Sigmoid colon (tissue), 7 donors: ENCODE results near the gene HELZ. TPM values are rescaled to one million over a fixed set of nuclear protein-coding genes. Genes with fewer than 3 reads are reported as not detected.
"Not testable (repeated sequence)": the region's sequence is repeated elsewhere in the genome, so short reads cannot be mapped to it uniquely, and the experiment has no call there.

Experiments used
- DNase-seq: peaks from one replicate; pipeline ENCODE4 v3.0.0-alpha.2; 2019
- H3K27ac ChIP-seq, 4 donors: fragments of 200-600 bp; sonication (generic); one replicate each; pipeline ENCODE4 v1.5.1; 2016 to 2019; ENCODE audit warnings: mild to moderate bottlenecking in 1 of 4
- H3K27me3 ChIP-seq, 3 donors: fragments of 200-600 bp; sonication (generic); one replicate each; pipeline ENCODE4 v1.5.1; 2019; ENCODE audit warnings: mild to moderate bottlenecking in 1 of 3
- H3K36me3 ChIP-seq, 4 donors: fragments of 200-600 bp; sonication (generic); one replicate each; pipeline ENCODE4 v1.5.1; 2016 to 2019
- H3K4me1 ChIP-seq, 4 donors: fragments of 200-600 bp; sonication (generic); one replicate each; pipeline ENCODE4 v1.5.1; 2017 to 2019
- H3K4me3 ChIP-seq, 4 donors: fragments of 200-600 bp; sonication (generic); one replicate each; pipeline ENCODE4 v1.5.1; 2017 to 2019; ENCODE audit warnings: mild to moderate bottlenecking in 2 of 4, moderate library complexity in 1 of 4
- H3K9me3 ChIP-seq, 4 donors: fragments of 200-600 bp in 3 of 4; sonication (generic) in 3 of 4; one replicate each; pipeline versions ENCODE4 v1.5.1 to v1.6.1; 2013 to 2019
- EP300 ChIP-seq, 4 donors: sonication (generic); formaldehyde crosslinking; IDR thresholded peaks; one replicate each; pipeline ENCODE4 v1.6.1; 2017; ENCODE audit warnings: antibody characterized with exemption in 4 of 4
- POLR2A ChIP-seq, 2 donors: fragments of 450-650 bp; IDR thresholded peaks; one replicate each; pipeline ENCODE4 v1.6.1; 2016; ENCODE audit warnings: antibody characterized with exemption in 2 of 2, mild to moderate bottlenecking in 2 of 2, moderate library complexity in 2 of 2
- POLR2AphosphoS5 ChIP-seq, 4 donors: sonication (generic); formaldehyde crosslinking; IDR thresholded peaks; one replicate each; pipeline ENCODE4 v1.6.1; 2017; ENCODE audit warnings: antibody characterized with exemption in 4 of 4
- WGBS, 2 donors: extraction: QIAGEN DNeasy Blood & Tissue Kit; methylation state at CpG; one replicate each; pipeline ENCODE4 v1.1.7; 2013; 5-methylcytosine and 5-hydroxymethylcytosine counted together
- intact Hi-C: fragments of 100-400 bp; cut with DNase I; formaldehyde crosslinking; loops from one replicate; pipeline ENCODE4 v1.15.1; 2023
- polyA plus RNA-seq, 3 donors: library from polyadenylated mRNA; stranded (reverse); fragments of 200-250 nt; gene quantifications; one replicate each; pipeline ENCODE4 v1.2.3, GENCODE V29; 2013
- total RNA-seq, 4 donors: library from RNA; depleted of rRNA; stranded (reverse); fragments of >200 nt; gene quantifications; one replicate each; pipeline ENCODE4 v1.1.0, GENCODE V29; 2016
- TF ChIP-seq, protein P1 (sequence below), 4 experiments: fragments of 450-650 bp in 3 of 4; fragments of 200-600 bp in 1 of 4; IDR thresholded peaks; one replicate each; pipeline ENCODE4 v1.5.1; 2016 to 2019; ENCODE audit warnings: antibody characterized with exemption in 4 of 4, mild to moderate bottlenecking in 3 of 4, moderate library complexity in 2 of 4
- donor health status: healthy with polysubstance abuse.
- donor health status: Bipolar disorder and iron deficiency.
- donor health status: healthy.

HELZ gene
- total and polyA plus RNA-seq, 7 donors = 2.4 to 61.5 (median 31.7) TPM

DNA sequence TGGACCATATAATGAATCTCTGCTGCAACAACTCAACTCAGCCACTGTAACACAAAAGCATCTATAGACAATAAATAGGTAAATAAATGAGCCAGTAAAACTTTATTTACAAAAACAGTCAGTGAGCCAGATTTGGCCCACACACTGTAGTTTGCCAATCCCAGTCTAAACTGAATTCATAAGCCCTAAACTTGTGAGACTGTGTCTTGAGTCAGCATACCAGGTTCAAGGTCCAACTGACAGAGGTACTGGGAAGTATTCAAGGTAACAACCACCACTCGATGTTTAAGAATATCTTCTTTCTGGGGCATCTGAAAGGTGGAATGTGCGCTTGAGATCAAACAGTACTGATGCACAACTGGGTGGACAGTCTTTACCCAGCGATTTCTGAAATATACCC is 94.2 kb downstream of the HELZ start:
- Histone ChIP-seq H3K4me1 (no peaks in the 10 kb centered on the region), H3K27ac (no peak overlapping the region), H3K27me3 (no peaks in the 10 kb centered on the region), H3K9me3 (no peaks in the 10 kb centered on the region), H3K36me3 (peaks cover 0 to 55% (median 25%) of the 10 kb centered on the region in 4 donors), H3K4me3 (no peak overlapping the region)
- intact Hi-C loops = no loop called here
- TF ChIP-seq POLR2AphosphoS5 (IDR thresholded peaks at IDR 0.05) = no peak
- no peak for TF ChIP-seq POLR2A (IDR thresholded peaks at IDR 0.05)
- TF ChIP-seq, protein P1, sequence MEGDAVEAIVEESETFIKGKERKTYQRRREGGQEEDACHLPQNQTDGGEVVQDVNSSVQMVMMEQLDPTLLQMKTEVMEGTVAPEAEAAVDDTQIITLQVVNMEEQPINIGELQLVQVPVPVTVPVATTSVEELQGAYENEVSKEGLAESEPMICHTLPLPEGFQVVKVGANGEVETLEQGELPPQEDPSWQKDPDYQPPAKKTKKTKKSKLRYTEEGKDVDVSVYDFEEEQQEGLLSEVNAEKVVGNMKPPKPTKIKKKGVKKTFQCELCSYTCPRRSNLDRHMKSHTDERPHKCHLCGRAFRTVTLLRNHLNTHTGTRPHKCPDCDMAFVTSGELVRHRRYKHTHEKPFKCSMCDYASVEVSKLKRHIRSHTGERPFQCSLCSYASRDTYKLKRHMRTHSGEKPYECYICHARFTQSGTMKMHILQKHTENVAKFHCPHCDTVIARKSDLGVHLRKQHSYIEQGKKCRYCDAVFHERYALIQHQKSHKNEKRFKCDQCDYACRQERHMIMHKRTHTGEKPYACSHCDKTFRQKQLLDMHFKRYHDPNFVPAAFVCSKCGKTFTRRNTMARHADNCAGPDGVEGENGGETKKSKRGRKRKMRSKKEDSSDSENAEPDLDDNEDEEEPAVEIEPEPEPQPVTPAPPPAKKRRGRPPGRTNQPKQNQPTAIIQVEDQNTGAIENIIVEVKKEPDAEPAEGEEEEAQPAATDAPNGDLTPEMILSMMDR (IDR thresholded peaks at IDR 0.05) = no peak
- no peak for TF ChIP-seq EP300 (IDR thresholded peaks at IDR 0.05)
- DNase-seq = no peak
- WGBS, 2 donors = 59 to 91% methylated on average over 3 of the region's 3 CpGs

DNA sequence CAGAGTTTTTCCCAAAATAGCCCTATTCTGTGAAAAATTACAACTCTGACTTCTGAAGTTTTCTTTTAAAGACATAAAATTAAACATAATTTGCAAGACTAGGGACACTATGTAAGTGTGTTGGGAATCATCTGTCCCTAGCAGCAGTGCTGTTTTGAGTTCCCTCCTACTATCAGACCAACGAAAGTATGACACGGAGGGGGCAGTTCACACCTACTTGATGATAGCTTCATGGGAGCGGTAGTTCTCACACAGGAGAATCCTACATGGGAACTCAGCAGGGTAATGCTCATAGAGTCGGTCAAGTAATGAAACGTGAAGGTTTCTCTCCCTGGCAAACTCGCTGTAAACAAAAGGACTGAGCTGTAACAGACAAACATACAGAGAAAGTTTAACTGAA is 96.6 kb downstream of the HELZ start:
- peaks cover 0 to 79% (median 29%) of the 10 kb centered on the region in 4 donors for H3K36me3 ChIP-seq
- no peak for DNase-seq
- 89 to 93% methylated on average over 6 of the region's 6 CpGs for WGBS, 2 donors
- intact Hi-C loops = no loop called here
- TF ChIP-seq EP300 (IDR thresholded peaks at IDR 0.05) (no peak), POLR2A (IDR thresholded peaks at IDR 0.05) (no peak), POLR2AphosphoS5 (IDR thresholded peaks at IDR 0.05) (no peak)
- TF ChIP-seq, protein P1 (IDR thresholded peaks at IDR 0.05) = no peak
- no peak overlapping the region for H3K27ac ChIP-seq
- H3K9me3 ChIP-seq = no peaks in the 10 kb centered on the region
- H3K4me1 ChIP-seq = no peaks in the 10 kb centered on the region
- no peak overlapping the region for H3K4me3 ChIP-seq
- H3K27me3 ChIP-seq = no peaks in the 10 kb centered on the region

DNA sequence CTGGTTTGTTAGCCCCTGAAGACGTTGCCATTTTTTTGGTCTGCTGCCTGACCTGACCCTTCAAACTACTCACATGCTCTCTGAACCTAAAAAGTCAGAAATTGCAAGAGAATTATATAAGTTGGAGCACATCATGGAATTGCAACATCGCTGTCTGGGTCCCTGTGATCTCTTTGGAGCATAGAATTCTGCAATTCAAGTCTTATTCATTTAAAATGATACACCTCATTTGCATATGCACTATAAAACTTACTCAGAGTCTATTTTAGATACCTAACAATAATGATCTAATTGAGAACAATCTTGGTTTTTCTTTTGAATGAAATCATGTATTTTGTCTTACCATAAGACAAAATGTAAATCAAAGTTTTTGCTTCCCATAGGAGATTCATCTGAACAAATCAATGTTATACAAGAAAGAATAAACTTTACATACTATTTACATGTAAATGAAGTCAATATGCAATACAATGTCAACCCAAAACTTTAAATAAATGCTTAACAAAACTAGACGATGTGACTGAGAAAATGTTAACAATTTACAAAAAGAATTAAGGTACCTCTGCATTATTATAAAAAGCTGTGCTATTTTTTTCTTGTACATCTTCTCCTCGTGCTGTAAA is 99.7 kb downstream of the HELZ start:
- peaks cover 0 to 88% (median 26%) of the 10 kb centered on the region in 4 donors for H3K36me3 ChIP-seq
- no peaks in the 10 kb centered on the region for H3K9me3 ChIP-seq
- no peaks in the 10 kb centered on the region for H3K4me1 ChIP-seq
- no peak overlapping the region for H3K27ac ChIP-seq
- 89 to 90% methylated on average over 4 of the region's 4 CpGs for WGBS, 2 donors
- intact Hi-C loops = no loop called here
- no peak for TF ChIP-seq EP300 (IDR thresholded peaks at IDR 0.05)
- H3K27me3 ChIP-seq = no peaks in the 10 kb centered on the region
- H3K4me3 ChIP-seq = no peak overlapping the region
- DNase-seq = no peak

DNA sequence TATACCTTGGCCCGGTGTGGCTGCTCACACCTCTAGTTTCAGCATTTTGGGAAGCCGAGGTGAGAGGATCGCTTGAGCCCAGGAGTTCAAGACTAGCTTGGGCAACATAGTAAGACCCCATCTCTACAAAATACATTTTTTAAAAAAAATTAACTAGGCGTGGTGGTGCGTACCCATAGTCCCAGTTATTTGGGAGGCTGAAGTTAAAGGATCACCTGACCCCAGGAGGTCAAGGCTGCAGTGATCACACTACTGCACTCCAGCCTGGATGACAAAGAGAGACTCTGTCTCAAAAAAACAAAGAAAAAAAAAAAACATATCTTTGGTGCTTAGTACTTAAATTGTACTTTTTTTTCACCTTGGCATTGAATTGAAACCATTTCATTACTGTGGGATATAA is 101.7 kb downstream of the HELZ start:
- TF ChIP-seq POLR2AphosphoS5 (IDR thresholded peaks at IDR 0.05) (no peak), EP300 (IDR thresholded peaks at IDR 0.05) (no peak), POLR2A (IDR thresholded peaks at IDR 0.05) (no peak)
- TF ChIP-seq, protein P1 (IDR thresholded peaks at IDR 0.05) = no peak
- peaks cover 0 to 81% (median 24%) of the 10 kb centered on the region in 4 donors for H3K36me3 ChIP-seq
- no peaks in the 10 kb centered on the region for H3K9me3 ChIP-seq
- DNase-seq = no peak
- no peaks in the 10 kb centered on the region for H3K27me3 ChIP-seq
- intact Hi-C loops = no loop called here
- 97 to 98% methylated on average over 5 of the region's 5 CpGs for WGBS, 2 donors
- H3K4me1 ChIP-seq = no peaks in the 10 kb centered on the region
- H3K4me3 ChIP-seq = no peak overlapping the region
- no peak overlapping the region for H3K27ac ChIP-seq

DNA sequence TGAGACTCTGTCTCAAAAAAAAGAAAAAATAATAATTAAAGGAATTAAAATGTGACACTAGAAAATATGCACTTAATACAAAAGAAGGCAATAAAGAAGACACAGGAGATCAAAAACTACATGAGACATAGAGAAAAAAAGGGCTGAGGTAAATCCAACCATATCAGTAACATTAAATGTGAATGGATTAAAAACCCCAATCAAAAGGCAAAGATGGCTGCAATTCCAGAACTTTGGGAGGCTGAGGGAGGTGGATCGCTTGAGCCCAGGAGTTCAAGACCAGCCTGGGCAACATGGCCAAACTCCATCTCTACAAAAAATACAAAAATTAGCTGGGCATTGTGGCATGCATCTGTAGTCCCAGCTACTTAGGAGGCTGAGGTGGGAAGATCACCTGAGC is 103.0 kb downstream of the HELZ start:
- H3K36me3 ChIP-seq = peaks cover 0 to 78% (median 12%) of the 10 kb centered on the region in 4 donors
- H3K27me3 ChIP-seq, H3K4me1 ChIP-seq, H3K9me3 ChIP-seq, H3K27ac ChIP-seq, H3K4me3 ChIP-seq, intact Hi-C loops, DNase-seq: not testable (repeated sequence)
- 97 to 98% methylated on average over 1 of the region's 1 CpG for WGBS, 2 donors
